Esophagus muscularis mucosa (tissue), 3 donors: ENCODE results near the gene TMEM132C.

Experiments
- CTCF ChIP-seq, 3 experiments: fragments of 200-600 bp in 2 of 3; fragments of 450-650 bp in 1 of 3; sonication (generic) in 2 of 3; IDR thresholded peaks; one replicate each; pipeline ENCODE4 v1.5.1; 2017 to 2019; ENCODE audit warnings: antibody characterized with exemption in 3 of 3, mild to moderate bottlenecking in 2 of 3, moderate library complexity in 1 of 3
- POLR2AphosphoS5 ChIP-seq, 2 donors: sonication (generic); formaldehyde crosslinking; IDR thresholded peaks; one replicate each; pipeline ENCODE4 v1.6.1; 2017; ENCODE audit warnings: antibody characterized with exemption in 2 of 2

DNA sequence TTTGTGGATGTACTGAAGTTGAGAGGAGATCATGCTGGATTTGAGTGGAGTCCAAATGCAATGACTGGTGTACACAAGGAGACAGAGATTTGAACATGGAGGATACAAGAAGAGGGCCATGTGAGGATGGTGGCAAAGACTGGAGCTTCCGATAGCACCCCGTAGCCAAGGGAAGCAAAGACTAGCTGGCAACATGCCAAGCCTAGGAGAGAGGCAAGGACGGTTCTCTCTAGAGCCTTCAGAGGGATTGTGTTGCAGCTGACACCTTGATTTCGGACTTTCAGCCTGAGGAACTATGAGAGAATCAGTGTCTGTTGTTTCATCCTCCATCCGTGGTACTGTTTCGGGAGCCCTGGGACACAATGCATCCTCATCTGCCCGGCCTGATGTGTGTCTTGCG lies 354.3 kb downstream of the TMEM132C start:
- no peak for TF ChIP-seq POLR2AphosphoS5 (IDR thresholded peaks at IDR 0.05)
- TF ChIP-seq CTCF (IDR thresholded peaks at IDR 0.05), result no peak
